Measurements from ENCODE around the gene APP.

DNA sequence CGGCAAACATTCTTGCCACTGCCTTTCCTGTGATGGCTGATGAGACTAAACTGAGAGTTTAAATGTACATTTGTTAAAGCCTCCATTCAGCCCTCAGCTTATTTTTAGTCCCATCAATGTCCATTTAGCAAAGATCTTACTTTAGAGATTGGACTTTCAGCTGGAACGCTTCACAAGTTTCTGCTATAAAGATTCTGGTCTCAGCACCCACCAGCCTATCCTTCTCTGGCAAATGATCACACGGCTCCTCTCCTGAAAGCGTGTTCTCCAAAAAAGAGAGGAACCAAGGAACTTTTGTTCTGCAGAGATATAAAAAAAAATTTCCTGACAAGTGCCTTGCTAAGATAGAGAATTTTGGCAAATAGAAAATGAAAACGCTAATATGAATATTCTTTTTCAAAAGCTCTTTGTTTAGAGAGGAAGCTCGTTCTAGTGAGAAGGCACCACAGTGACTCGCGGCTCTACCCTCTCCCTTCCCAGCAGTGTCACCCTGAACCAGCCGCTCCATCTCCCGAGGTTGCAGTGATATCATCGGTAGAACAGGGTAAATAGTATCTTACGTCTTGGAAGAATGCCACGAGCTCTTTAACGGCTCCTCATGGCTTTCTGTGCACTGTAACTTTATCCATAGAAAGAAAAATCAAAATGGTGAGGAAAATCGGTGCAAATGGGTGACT is 200.2 kb downstream of the APP start:
- TF ChIP-seq, protein P1, sequence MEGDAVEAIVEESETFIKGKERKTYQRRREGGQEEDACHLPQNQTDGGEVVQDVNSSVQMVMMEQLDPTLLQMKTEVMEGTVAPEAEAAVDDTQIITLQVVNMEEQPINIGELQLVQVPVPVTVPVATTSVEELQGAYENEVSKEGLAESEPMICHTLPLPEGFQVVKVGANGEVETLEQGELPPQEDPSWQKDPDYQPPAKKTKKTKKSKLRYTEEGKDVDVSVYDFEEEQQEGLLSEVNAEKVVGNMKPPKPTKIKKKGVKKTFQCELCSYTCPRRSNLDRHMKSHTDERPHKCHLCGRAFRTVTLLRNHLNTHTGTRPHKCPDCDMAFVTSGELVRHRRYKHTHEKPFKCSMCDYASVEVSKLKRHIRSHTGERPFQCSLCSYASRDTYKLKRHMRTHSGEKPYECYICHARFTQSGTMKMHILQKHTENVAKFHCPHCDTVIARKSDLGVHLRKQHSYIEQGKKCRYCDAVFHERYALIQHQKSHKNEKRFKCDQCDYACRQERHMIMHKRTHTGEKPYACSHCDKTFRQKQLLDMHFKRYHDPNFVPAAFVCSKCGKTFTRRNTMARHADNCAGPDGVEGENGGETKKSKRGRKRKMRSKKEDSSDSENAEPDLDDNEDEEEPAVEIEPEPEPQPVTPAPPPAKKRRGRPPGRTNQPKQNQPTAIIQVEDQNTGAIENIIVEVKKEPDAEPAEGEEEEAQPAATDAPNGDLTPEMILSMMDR (IDR thresholded peaks at IDR 0.05), result no peak
- TF ChIP-seq ZNF232 (CRISPR knock-in tag; IDR thresholded peaks at IDR 0.05), result no peak
- TF ChIP-seq, protein P2, sequence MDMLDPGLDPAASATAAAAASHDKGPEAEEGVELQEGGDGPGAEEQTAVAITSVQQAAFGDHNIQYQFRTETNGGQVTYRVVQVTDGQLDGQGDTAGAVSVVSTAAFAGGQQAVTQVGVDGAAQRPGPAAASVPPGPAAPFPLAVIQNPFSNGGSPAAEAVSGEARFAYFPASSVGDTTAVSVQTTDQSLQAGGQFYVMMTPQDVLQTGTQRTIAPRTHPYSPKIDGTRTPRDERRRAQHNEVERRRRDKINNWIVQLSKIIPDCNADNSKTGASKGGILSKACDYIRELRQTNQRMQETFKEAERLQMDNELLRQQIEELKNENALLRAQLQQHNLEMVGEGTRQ (CRISPR knock-in tag; IDR thresholded peaks at IDR 0.05), result no peak
- no peak for TF ChIP-seq KAT7 (CRISPR knock-in tag; IDR thresholded peaks at IDR 0.05; ENCODE audit: borderline replicate concordance)
- TF ChIP-seq SP1 (CRISPR knock-in tag; conservative IDR thresholded peaks at IDR 0.05), result no peak
- TF ChIP-seq NR2C2 (CRISPR knock-in tag; IDR thresholded peaks at IDR 0.05), result no peak
- TF ChIP-seq FOXK1 (CRISPR knock-in tag; IDR thresholded peaks at IDR 0.05), result no peak
- TF ChIP-seq, protein P3, sequence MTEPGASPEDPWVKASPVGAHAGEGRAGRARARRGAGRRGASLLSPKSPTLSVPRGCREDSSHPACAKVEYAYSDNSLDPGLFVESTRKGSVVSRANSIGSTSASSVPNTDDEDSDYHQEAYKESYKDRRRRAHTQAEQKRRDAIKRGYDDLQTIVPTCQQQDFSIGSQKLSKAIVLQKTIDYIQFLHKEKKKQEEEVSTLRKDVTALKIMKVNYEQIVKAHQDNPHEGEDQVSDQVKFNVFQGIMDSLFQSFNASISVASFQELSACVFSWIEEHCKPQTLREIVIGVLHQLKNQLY (CRISPR knock-in tag; IDR thresholded peaks at IDR 0.05), result no peak
- TF ChIP-seq ATF1 (CRISPR knock-in tag; IDR thresholded peaks at IDR 0.05), result no peak
